GM12875 (cell line): ENCODE results near the gene CLCNKB.
A peak's percentile ranks its signal among the peaks of the same experiment; 100 is the strongest.

Source experiments
- H3K4me3 ChIP-seq: one replicate; pipeline ENCODE4 v1.5.1; 2011; ENCODE audit warnings: low read depth, low read length, control low read depth
- TF ChIP-seq, protein P1 (sequence below): IDR thresholded peaks from 2 replicates; pipeline ENCODE4 v1.5.1; 2011; ENCODE audit warnings: low read depth, mild to moderate bottlenecking, control low read depth, inconsistent platforms, low read length, moderate library complexity, borderline replicate concordance; ENCODE audit not compliant: insufficient read depth

CLCNKB gene

DNA sequence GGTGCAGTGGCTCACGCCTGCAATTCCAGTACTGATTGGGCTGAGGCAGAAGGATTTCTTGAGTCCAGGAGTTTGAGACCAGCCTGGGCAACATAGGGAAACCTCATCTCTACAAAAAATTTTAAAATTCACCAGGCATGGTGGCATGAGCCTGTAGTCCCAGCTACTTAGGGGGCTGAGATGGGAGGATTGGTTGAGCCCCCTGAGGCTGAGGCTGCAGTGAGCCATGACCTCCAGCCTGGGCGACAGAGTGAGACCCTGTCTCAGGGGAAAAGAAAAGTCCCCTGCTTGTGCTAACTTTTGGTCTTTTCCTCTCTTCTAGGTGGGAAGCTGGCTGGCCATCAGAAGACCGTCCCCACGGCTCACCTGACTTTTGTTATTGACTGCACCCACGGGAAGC is 38.0 kb upstream of the CLCNKB start:
- TF ChIP-seq, protein P1, sequence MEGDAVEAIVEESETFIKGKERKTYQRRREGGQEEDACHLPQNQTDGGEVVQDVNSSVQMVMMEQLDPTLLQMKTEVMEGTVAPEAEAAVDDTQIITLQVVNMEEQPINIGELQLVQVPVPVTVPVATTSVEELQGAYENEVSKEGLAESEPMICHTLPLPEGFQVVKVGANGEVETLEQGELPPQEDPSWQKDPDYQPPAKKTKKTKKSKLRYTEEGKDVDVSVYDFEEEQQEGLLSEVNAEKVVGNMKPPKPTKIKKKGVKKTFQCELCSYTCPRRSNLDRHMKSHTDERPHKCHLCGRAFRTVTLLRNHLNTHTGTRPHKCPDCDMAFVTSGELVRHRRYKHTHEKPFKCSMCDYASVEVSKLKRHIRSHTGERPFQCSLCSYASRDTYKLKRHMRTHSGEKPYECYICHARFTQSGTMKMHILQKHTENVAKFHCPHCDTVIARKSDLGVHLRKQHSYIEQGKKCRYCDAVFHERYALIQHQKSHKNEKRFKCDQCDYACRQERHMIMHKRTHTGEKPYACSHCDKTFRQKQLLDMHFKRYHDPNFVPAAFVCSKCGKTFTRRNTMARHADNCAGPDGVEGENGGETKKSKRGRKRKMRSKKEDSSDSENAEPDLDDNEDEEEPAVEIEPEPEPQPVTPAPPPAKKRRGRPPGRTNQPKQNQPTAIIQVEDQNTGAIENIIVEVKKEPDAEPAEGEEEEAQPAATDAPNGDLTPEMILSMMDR: no peak
- H3K4me3 ChIP-seq: no peak overlapping the region

DNA sequence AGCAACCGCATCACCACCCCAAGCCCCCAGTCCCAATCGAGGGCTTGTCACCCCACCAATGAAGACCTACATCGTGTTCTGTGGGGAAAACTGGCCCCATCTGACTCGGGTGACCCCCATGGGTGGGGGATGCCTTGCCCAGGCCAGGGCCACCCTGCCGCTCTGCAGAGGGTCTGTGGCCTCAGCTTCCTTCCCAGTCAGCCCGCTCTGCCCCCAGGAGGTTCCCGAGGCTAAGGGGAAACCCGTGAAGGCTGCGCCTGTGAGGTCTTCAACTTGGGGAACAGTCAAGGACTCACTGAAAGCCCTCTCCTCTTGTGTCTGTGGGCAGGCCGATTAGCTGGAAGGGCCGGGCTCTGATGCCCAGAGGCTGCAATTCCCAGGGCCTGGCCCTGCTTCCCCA is 37.6 kb upstream of the CLCNKB start:
- no peak overlapping the region for H3K4me3 ChIP-seq
- TF ChIP-seq, protein P1: no peak

DNA sequence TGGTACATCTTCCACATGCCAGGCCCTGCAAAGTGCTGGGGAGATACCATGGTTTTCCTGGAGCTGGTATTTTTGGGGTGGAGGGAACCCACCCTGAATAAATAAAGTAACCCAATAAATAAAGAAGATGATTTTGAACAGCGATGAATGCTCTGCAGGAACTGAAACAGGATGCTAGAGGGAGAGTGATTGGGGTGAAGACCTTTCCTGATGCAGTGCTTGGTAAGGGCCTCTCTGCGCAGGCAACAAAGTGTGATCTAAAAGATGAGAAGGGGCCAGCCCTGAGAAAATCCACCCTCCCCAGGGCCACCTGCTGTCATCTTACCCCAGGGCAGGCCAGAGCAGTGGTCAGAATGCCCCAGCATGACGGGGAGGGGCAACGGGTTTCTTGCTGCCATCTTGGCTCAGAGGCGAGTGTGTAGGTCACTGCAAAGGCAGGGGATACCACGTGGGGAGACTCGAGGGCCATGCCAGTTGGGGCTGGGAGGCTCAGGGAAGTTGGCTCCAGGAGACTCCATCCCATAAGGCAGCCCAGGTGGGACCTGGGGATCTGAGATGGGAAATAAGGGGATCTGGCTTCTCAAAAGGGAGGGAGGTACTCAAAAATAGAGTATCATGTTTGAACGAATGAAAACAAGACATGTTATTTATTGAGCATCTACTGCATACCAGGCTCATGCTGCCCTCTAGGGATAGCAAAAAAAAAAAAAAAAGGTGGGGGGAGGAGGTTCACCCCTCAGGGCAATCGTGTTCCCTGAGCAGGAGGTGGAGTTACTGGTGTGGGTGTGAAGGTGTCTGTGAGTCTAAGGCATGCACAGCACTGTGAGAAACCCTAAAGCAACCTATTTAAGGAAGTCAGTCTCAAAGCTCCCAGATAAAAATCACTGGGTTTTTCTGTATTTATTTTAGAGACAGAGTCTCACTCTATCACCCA is 36.8 kb upstream of the CLCNKB start:
- TF ChIP-seq, protein P1: no peak
- H3K4me3 ChIP-seq: no peak overlapping the region

DNA sequence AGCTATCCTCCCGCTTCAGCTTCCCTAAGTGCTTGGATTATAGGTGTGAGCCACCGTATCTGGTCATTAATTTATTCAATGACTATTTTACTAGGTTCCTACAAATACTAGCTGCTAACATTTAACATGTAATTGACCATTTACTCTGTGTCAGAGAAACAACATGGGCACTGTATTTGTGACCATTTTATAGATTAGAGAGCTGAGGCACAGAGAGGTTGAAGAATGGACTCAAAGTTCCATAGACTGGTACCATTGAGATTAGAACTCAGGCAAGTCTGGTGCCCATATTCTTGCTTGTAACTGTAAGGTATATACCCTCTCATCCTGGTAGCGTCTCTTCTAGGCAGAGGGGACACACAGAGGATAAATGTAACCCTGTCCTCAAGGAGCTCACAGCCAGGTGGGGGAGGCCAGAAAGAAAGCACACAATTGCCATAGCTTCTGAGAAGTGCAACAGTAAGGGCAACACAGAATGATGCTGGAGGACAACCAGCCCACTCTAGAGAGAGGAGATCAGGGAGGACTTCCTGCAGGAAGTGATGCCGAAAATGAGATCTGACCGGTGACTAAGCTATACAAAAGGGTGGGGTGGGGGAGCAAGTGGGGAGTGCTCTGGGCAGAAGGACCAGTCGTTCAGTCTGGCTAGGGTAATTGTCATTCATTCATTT is 35.8 kb upstream of the CLCNKB start:
- TF ChIP-seq, protein P1: no peak
- H3K4me3 ChIP-seq: no peak overlapping the region

DNA sequence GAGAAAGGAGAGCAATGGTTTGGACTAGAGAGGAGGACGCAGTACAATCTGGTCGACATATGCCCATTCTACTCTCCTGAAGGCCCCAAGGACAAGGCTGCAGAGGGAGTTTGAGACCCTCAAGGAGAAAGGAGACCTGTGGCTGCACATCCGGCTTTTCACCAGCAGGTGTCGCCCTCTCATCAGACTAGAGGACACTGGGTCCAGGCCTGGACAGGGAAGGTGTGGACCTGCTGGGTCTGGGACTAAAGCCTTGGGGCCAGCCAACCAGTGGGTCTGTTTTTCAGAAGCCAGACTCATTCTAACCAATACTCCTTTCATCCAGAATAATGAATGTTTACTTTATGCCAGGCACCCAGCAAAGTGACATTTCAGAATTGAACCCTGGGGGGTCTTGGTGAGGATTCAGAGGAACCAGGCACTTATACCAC is 34.5 kb upstream of the CLCNKB start:
- no peak overlapping the region for H3K4me3 ChIP-seq
- TF ChIP-seq, protein P1: peak; percentile 96

- no peak overlapping the region for H3K4me3 ChIP-seq
Observed at GRCh38 chr1:16009678-16010077, 33.9 kb upstream of the CLCNKB start.

More at GRCh38 chr1:16009678-16010077, 33.9 kb upstream of the CLCNKB start:
- TF ChIP-seq, protein P1: no peak
